K562 (cell line): ENCODE measurements around the gene OR13G1. TPM values are rescaled to one million over a fixed set of nuclear protein-coding genes. Genes with fewer than 3 reads are reported as not detected.

Experiments
- ATAC-seq: fragments of 200-7000 bp; cut with Tn5 transposase; 3 replicates; pipeline ENCODE4 v1.9.1; 2020; ENCODE audit warnings: moderate library complexity
- BruUV-seq: library from RNA; stranded (reverse); fragments of 400-500 nt; replicated peaks from 2 replicates; lab custom pipeline; 2021; lab: Mats Ljungman, UMichigan
- CTCF ChIA-PET: fragments of 300-600 bp; formaldehyde crosslinking; extraction: SDS; loops from one replicate; lab custom pipeline; 2021; ENCODE audit warnings: low intra/inter-chr PET ratio; lab: Yijun Ruan, JAX
- POLR2A ChIA-PET: fragments of 300-600, 350-650 bp; sonication (Branson Sonifier 250); formaldehyde crosslinking; extraction: SDS; loops from one replicate; lab custom pipeline; 2021; ENCODE audit warnings: antibody characterized with exemption, inconsistent platforms; lab: Yijun Ruan, JAX
- DNase-seq, 4 experiments: peaks; one replicate each; pipeline versions ENCODE4 v3.0.0 to v3.0.0-alpha.2; 2011 to 2018; ENCODE audit warnings: low spot score in 3 of 4, mixed read lengths in 3 of 4; ENCODE audit errors: extremely low read depth in 1 of 4
- FAIRE-seq: peaks from 2 replicates; lab custom pipeline; 2011; peaks lifted over from hg19 to GRCh38; lab: Jason Lieb, UNC
- H2AFZ ChIP-seq: 2 replicates; pipeline ENCODE4 v1.6.0; 2011; ENCODE audit warnings: low read depth, low read length, control low read depth, inconsistent platforms
- H3K27ac ChIP-seq: fragments of 200-600 bp; 3 replicates; pipeline ENCODE4 v1.8.0; 2011; ENCODE audit warnings: low read depth, mild to moderate bottlenecking, control low read depth, inconsistent platforms, low read length, moderate library complexity, mixed read lengths; ENCODE audit errors: extremely low read depth
- H3K27me3 ChIP-seq, 2 experiments: fragments of 300-600 bp in 1 of 2; 2 replicates in 1 of 2; 3 replicates in 1 of 2; pipeline versions ENCODE4 v1.6.0 to v1.8.0; 2011; ENCODE audit warnings: inconsistent platforms in 2 of 2, low read length in 2 of 2, mild to moderate bottlenecking in 1 of 2, mixed read lengths in 1 of 2, moderate library complexity in 1 of 2; ENCODE audit not compliant: control insufficient read depth in 2 of 2, insufficient read depth in 2 of 2
- H3K36me3 ChIP-seq: fragments of 300-600 bp; 3 replicates; pipeline ENCODE4 v1.8.0; 2011; ENCODE audit warnings: mild to moderate bottlenecking, low read length, inconsistent platforms; ENCODE audit not compliant: control insufficient read depth, insufficient read depth
- H3K4me1 ChIP-seq, 2 experiments: fragments of 200-600 bp in 1 of 2; replicated peaks in 1 of 2; 2 replicates in 1 of 2; 3 replicates in 1 of 2; pipeline versions ENCODE4 v1.5.1 to v1.8.0; 2011; ENCODE audit warnings: inconsistent platforms in 2 of 2, low read length in 2 of 2, mild to moderate bottlenecking in 1 of 2, mixed read lengths in 1 of 2, moderate library complexity in 1 of 2; ENCODE audit not compliant: control insufficient read depth in 2 of 2, insufficient read depth in 2 of 2
- H3K4me2 ChIP-seq: 2 replicates; pipeline ENCODE4 v1.6.1; 2011; ENCODE audit warnings: low read length, control low read depth, inconsistent platforms, mixed read lengths; ENCODE audit not compliant: insufficient read depth
- H3K4me3 ChIP-seq: fragments of 200-600 bp; sonication (generic), shearing (Covaris generic); 2 replicates; pipeline ENCODE4 v1.5.1; 2016; ENCODE audit warnings: control low read depth, inconsistent platforms
- H3K79me2 ChIP-seq: fragments of 200-600 bp; 3 replicates; pipeline ENCODE4 v1.8.0; 2011; ENCODE audit warnings: low read length, inconsistent platforms; ENCODE audit not compliant: control insufficient read depth, insufficient read depth
- H3K9ac ChIP-seq, 2 experiments: 2 replicates each; pipeline versions ENCODE4 v1.6.0 to v1.6.1; 2011; ENCODE audit warnings: low read depth in 2 of 2, low read length in 2 of 2, control low read depth in 1 of 2, inconsistent platforms in 1 of 2, mild to moderate bottlenecking in 1 of 2, mixed read lengths in 1 of 2; ENCODE audit not compliant: insufficient read depth in 1 of 2
- H3K9me1 ChIP-seq: one replicate; pipeline ENCODE4 v1.6.0; 2011; ENCODE audit warnings: inconsistent platforms, mild to moderate bottlenecking, low read length, moderate library complexity; ENCODE audit not compliant: control insufficient read depth, insufficient read depth
- H3K9me3 ChIP-seq: replicated peaks from 2 replicates; pipeline ENCODE4 v1.5.1; 2011; ENCODE audit warnings: low read depth, low read length, inconsistent platforms; ENCODE audit not compliant: control insufficient read depth, insufficient read depth
- H4K20me1 ChIP-seq: replicated peaks from 2 replicates; pipeline ENCODE4 v1.6.1; 2011; ENCODE audit warnings: low read length, inconsistent platforms, mixed read lengths; ENCODE audit not compliant: control insufficient read depth, insufficient read depth
- C11orf30 ChIP-seq: fragments of 450-650 bp; IDR thresholded peaks from 2 replicates; pipeline ENCODE4 v1.6.1; 2016; ENCODE audit warnings: low read depth, mild to moderate bottlenecking
- DACH1 ChIP-seq: fragments of 450-650 bp; IDR thresholded peaks from 2 replicates; pipeline ENCODE4 v1.6.1; 2018; ENCODE audit not compliant: partially characterized antibody
- HMG20A ChIP-seq: fragments of 450-650 bp; formaldehyde crosslinking; conservative IDR thresholded peaks from 2 replicates; pipeline ENCODE4 v1.4.0; 2020; ENCODE audit warnings: mild to moderate bottlenecking, mixed read lengths
- HNRNPL ChIP-seq: fragments of 200-400 bp; formaldehyde crosslinking; IDR thresholded peaks from 2 replicates; pipeline ENCODE4 v1.6.1; 2017; ENCODE audit warnings: low read depth, mild to moderate bottlenecking, low read length
- KLF10 ChIP-seq: fragments of 250-450 bp; sonication (Bioruptor Pico); IDR thresholded peaks from 2 replicates; pipeline ENCODE4 v1.6.1; 2021; ENCODE audit warnings: matching md5 sums
- NR0B1 ChIP-seq: fragments of 450-650 bp; IDR thresholded peaks from one replicate; pipeline ENCODE4 v1.6.1; 2018; ENCODE audit warnings: mild to moderate bottlenecking, moderate library complexity; ENCODE audit not compliant: partially characterized antibody
- POLR2AphosphoS5 ChIP-seq: IDR thresholded peaks from 2 replicates; pipeline ENCODE4 v1.6.1; 2011; ENCODE audit warnings: mild to moderate bottlenecking, low read depth, low read length, moderate library complexity; ENCODE audit not compliant: control insufficient read depth, insufficient read depth
- PRPF4 ChIP-seq: fragments of 200-400 bp; formaldehyde crosslinking; IDR thresholded peaks from one replicate; pipeline ENCODE4 v1.6.1; 2017; ENCODE audit warnings: low read length, low read depth, mild to moderate bottlenecking; ENCODE audit not compliant: insufficient read depth, poor library complexity, severe bottlenecking
- SUPT5H ChIP-seq: fragments of 450-650 bp; IDR thresholded peaks from 2 replicates; pipeline ENCODE4 v1.6.1; 2016
- ZNF263 ChIP-seq: sonication (generic); formaldehyde crosslinking; IDR thresholded peaks from 2 replicates; pipeline ENCODE4 v1.8.0; 2022; ENCODE audit warnings: mild to moderate bottlenecking, missing genetic modification reagents, borderline replicate concordance
- ZNF324 ChIP-seq: fragments of 250-450 bp; sonication (Bioruptor Pico); IDR thresholded peaks from 2 replicates; pipeline ENCODE4 v1.4.0; 2020; ENCODE audit warnings: mild to moderate bottlenecking
- ZNF449 ChIP-seq: fragments of 250-450 bp; sonication (Bioruptor Pico); IDR thresholded peaks from 2 replicates; pipeline ENCODE4 v1.8.0; 2022; ENCODE audit warnings: moderate library complexity, mild to moderate bottlenecking, inconsistent platforms
- ZNF589 ChIP-seq: fragments of 200-800 bp; sonication (Bioruptor generic); IDR thresholded peaks from 2 replicates; pipeline ENCODE4 v1.6.1; 2016; ENCODE audit warnings: low read depth, missing genetic modification characterization, missing compliant biosample characterization
- WGBS: fragments of 100-300 bp; shearing (Covaris generic); methylation state at CpG from one replicate; pipeline ENCODE4 v1.1.6; 2016; ENCODE audit warnings: low coverage, mixed read lengths; ENCODE audit not compliant: insufficient coverage; ENCODE audit errors: missing lambda C conversion rate; 5-methylcytosine and 5-hydroxymethylcytosine counted together
- in situ Hi-C: fragments of 300-500 bp; cut with MboI; formaldehyde crosslinking; loops from 4 replicates; pipeline ENCODE4 v1.15.0; 2018; ENCODE audit warnings: inconsistent platforms, mixed read lengths
- intact Hi-C: fragments of 100-400 bp; cut with micrococcal nuclease; formaldehyde crosslinking; loops from 2 replicates; pipeline ENCODE4 v1.14.2; 2022
- polyA plus RNA-seq, 8 experiments: library from polyadenylated mRNA; depleted of rRNA in 4 of 8; stranded (reverse) in 5 of 8; unstranded in 3 of 8; fragments of >200 nt; fragmentation: Nextera tagmentation in 2 of 8; fragmentation: Illumina TruSeq in 1 of 8; extraction: Ambion mirVana in 2 of 8; extraction: Trizol in 1 of 8; gene quantifications; 2 replicates each; pipeline versions ENCODE4 v1.2.1 to v1.2.3, GENCODE V29; 2011 to 2014; ENCODE audit warnings: inconsistent platforms in 1 of 8, missing spikeins in 1 of 8
- total RNA-seq, 7 experiments: library from RNA; depleted of rRNA in 6 of 7; stranded (reverse); fragments of >200 nt in 6 of 7; fragmentation: Illumina TruSeq in 2 of 7; extraction: Trizol in 2 of 7; gene quantifications; 2 replicates each; pipeline versions ENCODE4 v1.2.1 to v1.2.3, GENCODE V29; 2011 to 2021; ENCODE audit warnings: low replicate concordance in 1 of 7
- TF ChIP-seq, protein P1 (sequence below): sonication (generic); formaldehyde crosslinking; IDR thresholded peaks from 2 replicates; pipeline ENCODE4 v1.4.0; 2020; ENCODE audit warnings: mild to moderate bottlenecking, missing genetic modification reagents

OR13G1 gene
- total and polyA plus RNA-seq, 9 of the 15 experiments (the other 6 are each of a cell fraction or from before 2014, with no cell fraction given), result not detected

DNA sequence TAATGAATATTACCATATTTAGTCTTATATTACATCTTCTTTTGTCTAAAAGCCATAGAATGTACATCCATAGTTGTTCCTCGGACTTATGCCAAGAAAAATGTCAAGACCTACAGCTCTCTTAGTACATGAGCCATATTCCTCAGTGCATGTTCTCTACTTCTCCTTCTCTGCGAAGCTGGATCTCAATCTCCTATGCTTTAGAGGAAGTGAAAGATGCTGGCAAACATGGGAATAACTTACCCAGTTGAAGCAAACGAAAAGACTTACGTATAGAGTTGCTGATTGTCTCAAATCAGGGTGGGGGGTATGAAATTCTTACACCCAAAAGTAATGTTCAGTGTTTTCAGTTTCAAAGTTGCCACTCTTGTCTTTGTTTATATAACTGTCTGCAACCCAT, 32.7 kb downstream of the OR13G1 start:
- ATAC-seq, result no peak
- no peaks in the 10 kb centered on the region for H3K79me2 ChIP-seq
- in situ Hi-C loops, result no loop called here
- intact Hi-C loops, result no loop called here
- no peak for FAIRE-seq
- no peak overlapping the region for H3K9ac ChIP-seq
- no TSS peak for BruUV-seq
- no peaks in the 10 kb centered on the region for H4K20me1 ChIP-seq
- 0% methylated on average over 4 of the region's 4 CpGs for WGBS
- no peaks in the 10 kb centered on the region for H3K4me1 ChIP-seq
- TF ChIP-seq ZNF449 (CRISPR knock-in tag), result no peak
- no peak for TF ChIP-seq ZNF324 (CRISPR knock-in tag)
- TF ChIP-seq, protein P1, sequence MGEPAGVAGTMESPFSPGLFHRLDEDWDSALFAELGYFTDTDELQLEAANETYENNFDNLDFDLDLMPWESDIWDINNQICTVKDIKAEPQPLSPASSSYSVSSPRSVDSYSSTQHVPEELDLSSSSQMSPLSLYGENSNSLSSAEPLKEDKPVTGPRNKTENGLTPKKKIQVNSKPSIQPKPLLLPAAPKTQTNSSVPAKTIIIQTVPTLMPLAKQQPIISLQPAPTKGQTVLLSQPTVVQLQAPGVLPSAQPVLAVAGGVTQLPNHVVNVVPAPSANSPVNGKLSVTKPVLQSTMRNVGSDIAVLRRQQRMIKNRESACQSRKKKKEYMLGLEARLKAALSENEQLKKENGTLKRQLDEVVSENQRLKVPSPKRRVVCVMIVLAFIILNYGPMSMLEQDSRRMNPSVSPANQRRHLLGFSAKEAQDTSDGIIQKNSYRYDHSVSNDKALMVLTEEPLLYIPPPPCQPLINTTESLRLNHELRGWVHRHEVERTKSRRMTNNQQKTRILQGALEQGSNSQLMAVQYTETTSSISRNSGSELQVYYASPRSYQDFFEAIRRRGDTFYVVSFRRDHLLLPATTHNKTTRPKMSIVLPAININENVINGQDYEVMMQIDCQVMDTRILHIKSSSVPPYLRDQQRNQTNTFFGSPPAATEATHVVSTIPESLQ, result no peak
- no peak for TF ChIP-seq ZNF589 (CRISPR knock-in tag)
- TF ChIP-seq ZNF263 (CRISPR knock-in tag), result no peak
- no peak for TF ChIP-seq HMG20A
- TF ChIP-seq SUPT5H, result no peak
- no peak for TF ChIP-seq DACH1
- TF ChIP-seq NR0B1, result no peak
- TF ChIP-seq PRPF4, result no peak
- TF ChIP-seq C11orf30, result no peak
- TF ChIP-seq HNRNPL, result no peak
- no peak for TF ChIP-seq KLF10 (CRISPR knock-in tag)
- TF ChIP-seq POLR2AphosphoS5, result no peak
- TF ChIP-seq, all 486 proteins: peak for 0
- ChIA-PET POLR2A (no interaction called here), CTCF (no interaction called here)
- no peaks in the 10 kb centered on the region for H3K36me3 ChIP-seq
- H3K27me3 ChIP-seq, result no peaks in the 10 kb centered on the region
- H2AFZ ChIP-seq, result no peak overlapping the region
- no peak for DNase-seq
- H3K4me2 ChIP-seq, result no peak overlapping the region
- H3K9me3 ChIP-seq, result no peaks in the 10 kb centered on the region
- H3K27ac ChIP-seq, result no peak overlapping the region
- H3K4me3 ChIP-seq, result no peak overlapping the region
- H3K9me1 ChIP-seq, result no peaks in the 10 kb centered on the region
